ENCODE results near the gene AMBP. TPM values are rescaled to one million over a fixed set of nuclear protein-coding genes. Genes with fewer than 3 reads are reported as not detected.

Gene AMBP
- total and polyA plus RNA-seq, 2 of the 13 experiments (the other 11 are each of a cell fraction or from before 2014, with no cell fraction given): 1,510 to 2,580 TPM

DNA sequence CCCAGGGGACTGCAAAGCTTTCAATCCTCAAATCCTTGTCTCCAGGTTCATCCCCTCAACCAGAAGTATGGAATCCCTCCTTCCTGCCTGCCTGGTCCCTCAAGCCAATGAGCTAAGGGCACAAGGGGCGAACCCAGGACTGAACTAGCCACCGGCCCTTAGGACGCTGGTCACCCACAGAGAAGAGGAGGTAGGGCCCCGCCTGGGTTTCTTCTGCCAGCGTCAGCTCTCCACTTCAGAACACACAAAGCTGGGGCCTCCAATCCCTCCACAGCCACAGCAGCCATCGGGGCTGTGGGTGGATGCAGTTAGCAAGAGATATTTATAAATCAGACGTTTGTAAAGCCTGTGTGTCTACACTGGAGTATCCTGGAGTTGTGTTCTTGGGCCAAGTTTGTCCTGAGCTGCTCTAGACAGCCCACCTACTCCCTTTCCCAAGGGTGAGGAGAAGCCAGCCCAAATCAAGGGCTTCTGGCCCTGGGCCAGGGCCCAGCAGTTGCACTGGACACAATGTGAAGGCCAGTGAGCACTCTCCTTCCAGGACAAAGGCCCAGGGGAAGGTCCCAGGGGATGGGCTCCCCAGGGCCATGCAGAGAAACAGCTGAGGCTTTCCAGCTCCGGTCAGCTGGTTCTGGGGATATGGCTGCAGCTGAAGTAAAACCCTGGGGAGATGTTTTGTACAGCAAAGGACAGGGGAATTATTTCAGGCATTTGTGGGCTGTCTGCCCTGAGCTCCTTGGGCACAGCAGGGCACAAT, 18.9 kb downstream of the AMBP start:
- peaks cover 0 to 2% of the 10 kb centered on the region in 2 experiments; a peak in 1 of 5 replicates for H3K27me3 ChIP-seq (ENCODE audit: control insufficient read depth in 1 of 2, insufficient read depth in 2 of 2, low read length in 2 of 2)
- ChIA-PET POLR2A (interaction anchor here (1.0 to 5.3 kb wide), 5 partner anchors 12 to 256 kb away, joined by 3 to 52 read pairs (median 10); partner anchors contain the start of gene AMBP), CTCF (ENCODE audit: low intra/inter-chr PET ratio, low total read pairs) (interaction anchor here (0.5 kb wide), 1 partner anchor 12 kb away, joined by 3 read pairs; no protein-coding TSS in a partner anchor)
- H3K4me3 ChIP-seq (replicated peaks in 1 of 3; ENCODE audit: insufficient read depth in 1 of 3, low read depth in 2 of 3, low read length in 3 of 3): no peak overlapping the region
- FAIRE-seq (no peak), ATAC-seq (peak; percentile 59), DNase-seq (ENCODE audit: low spot score) (peak; percentile 29)
- H3K27ac ChIP-seq (ENCODE audit: extremely low read length, insufficient read depth, low read length): peak overlapping the region; percentile 41
- peaks cover 46% of the 10 kb centered on the region for H4K20me1 ChIP-seq (ENCODE audit: insufficient read depth, low read length)
- peaks cover 61% of the 10 kb centered on the region for H3K4me1 ChIP-seq (ENCODE audit: insufficient read depth, low read length)
- H3K9me3 ChIP-seq (ENCODE audit: low read length): no peaks in the 10 kb centered on the region
- in situ Hi-C loops (cut with HindIII; ENCODE audit: extremely low pct_ligation_motif_present, low pct_unique_long_range_greater_than_20kb): no loop called here
- H3K9ac ChIP-seq (ENCODE audit: insufficient read depth, low read depth, low read length): no peak overlapping the region
- BruUV-seq (replicated peaks): no TSS peak
- H2AFZ ChIP-seq (ENCODE audit: low read length): no peak overlapping the region
- H3K36me3 ChIP-seq (replicated peaks in 1 of 2; ENCODE audit: control insufficient read depth in 1 of 2, insufficient read depth in 2 of 2, low read length in 2 of 2): peaks cover 16 to 43% of the 10 kb centered on the region in 2 experiments
- peak overlapping the region; percentile 2; the same call in 1 of the 2 replicates for H3K4me2 ChIP-seq (ENCODE audit: low read depth, low read length)
- H3K79me2 ChIP-seq (ENCODE audit: insufficient read depth, low read length): no peaks in the 10 kb centered on the region
- WGBS (ENCODE audit: low lambda C conversion rate): 28% methylated on average over 4 of the region's 8 CpGs
- intact Hi-C loops (cut with micrococcal nuclease; ENCODE audit: unreplicated experiment): no loop called here
- TF ChIP-seq XBP1 (CRISPR knock-in tag; IDR thresholded peaks at IDR 0.05) (no peak), CBX2 (IDR thresholded peaks at IDR 0.05; ENCODE audit: low read depth, low read length) (no peak), CBX2 (CRISPR knock-in tag; IDR thresholded peaks at IDR 0.05; ENCODE audit: low read depth) (peak; percentile 44; the same call in 1 of the 2 replicates), KAT2B (IDR thresholded peaks at IDR 0.05; ENCODE audit: borderline replicate concordance, low read depth, low read length) (no peak), POLR2G (IDR thresholded peaks at IDR 0.05; ENCODE audit: low read depth, low read length) (peak; percentile 81), ZNF577 (CRISPR knock-in tag; IDR thresholded peaks at IDR 0.05; ENCODE audit: borderline replicate concordance, low read depth) (no peak), BCL6 (CRISPR knock-in tag; IDR thresholded peaks at IDR 0.05) (no peak), TEAD2 (CRISPR knock-in tag; IDR thresholded peaks at IDR 0.05) (no peak), ZNF33B (CRISPR knock-in tag; IDR thresholded peaks at IDR 0.05) (no peak; the same call in 1 of the 2 replicates), ZSCAN25 (CRISPR knock-in tag; IDR thresholded peaks at IDR 0.05) (no peak), ETV5 (CRISPR knock-in tag; IDR thresholded peaks at IDR 0.05; ENCODE audit: borderline replicate concordance) (no peak), CEBPB (IDR thresholded peaks at IDR 0.05; ENCODE audit: borderline replicate concordance, low read depth, low read length) (no peak), MBD4 (IDR thresholded peaks at IDR 0.05; ENCODE audit: borderline replicate concordance, low read length) (peak; percentile 90; the same call in 1 of the 2 replicates), ELF3 (CRISPR knock-in tag; IDR thresholded peaks at IDR 0.05) (no peak), FOSL2 (CRISPR knock-in tag; IDR thresholded peaks at IDR 0.05) (no peak), ZC3H13 (CRISPR knock-in tag; IDR thresholded peaks at IDR 0.05) (no peak), ZNF589 (CRISPR knock-in tag; conservative IDR thresholded peaks at IDR 0.05) (no peak), MIER3 (CRISPR knock-in tag; IDR thresholded peaks at IDR 0.05; ENCODE audit: borderline replicate concordance) (no peak), HMG20A (CRISPR knock-in tag; IDR thresholded peaks at IDR 0.05; ENCODE audit: borderline replicate concordance) (no peak), ZNF556 (CRISPR knock-in tag; IDR thresholded peaks at IDR 0.05; ENCODE audit: borderline replicate concordance) (0 out of 2 replicates have a peak, but pooled peaks have one; percentile 70), CC2D1A (CRISPR knock-in tag; IDR thresholded peaks at IDR 0.05) (no peak; the same call in 1 of the 2 replicates), HOXA9 (CRISPR knock-in tag; IDR thresholded peaks at IDR 0.05; ENCODE audit: borderline replicate concordance) (no peak), HNRNPL (IDR thresholded peaks at IDR 0.05; ENCODE audit: low read depth, low read length) (no peak)
- TF ChIP-seq, protein P1, sequence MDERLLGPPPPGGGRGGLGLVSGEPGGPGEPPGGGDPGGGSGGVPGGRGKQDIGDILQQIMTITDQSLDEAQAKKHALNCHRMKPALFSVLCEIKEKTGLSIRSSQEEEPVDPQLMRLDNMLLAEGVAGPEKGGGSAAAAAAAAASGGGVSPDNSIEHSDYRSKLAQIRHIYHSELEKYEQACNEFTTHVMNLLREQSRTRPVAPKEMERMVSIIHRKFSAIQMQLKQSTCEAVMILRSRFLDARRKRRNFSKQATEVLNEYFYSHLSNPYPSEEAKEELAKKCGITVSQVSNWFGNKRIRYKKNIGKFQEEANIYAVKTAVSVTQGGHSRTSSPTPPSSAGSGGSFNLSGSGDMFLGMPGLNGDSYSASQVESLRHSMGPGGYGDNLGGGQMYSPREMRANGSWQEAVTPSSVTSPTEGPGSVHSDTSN (CRISPR knock-in tag; IDR thresholded peaks at IDR 0.05): no peak
- TF ChIP-seq, protein P2, sequence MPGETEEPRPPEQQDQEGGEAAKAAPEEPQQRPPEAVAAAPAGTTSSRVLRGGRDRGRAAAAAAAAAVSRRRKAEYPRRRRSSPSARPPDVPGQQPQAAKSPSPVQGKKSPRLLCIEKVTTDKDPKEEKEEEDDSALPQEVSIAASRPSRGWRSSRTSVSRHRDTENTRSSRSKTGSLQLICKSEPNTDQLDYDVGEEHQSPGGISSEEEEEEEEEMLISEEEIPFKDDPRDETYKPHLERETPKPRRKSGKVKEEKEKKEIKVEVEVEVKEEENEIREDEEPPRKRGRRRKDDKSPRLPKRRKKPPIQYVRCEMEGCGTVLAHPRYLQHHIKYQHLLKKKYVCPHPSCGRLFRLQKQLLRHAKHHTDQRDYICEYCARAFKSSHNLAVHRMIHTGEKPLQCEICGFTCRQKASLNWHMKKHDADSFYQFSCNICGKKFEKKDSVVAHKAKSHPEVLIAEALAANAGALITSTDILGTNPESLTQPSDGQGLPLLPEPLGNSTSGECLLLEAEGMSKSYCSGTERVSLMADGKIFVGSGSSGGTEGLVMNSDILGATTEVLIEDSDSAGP (CRISPR knock-in tag; IDR thresholded peaks at IDR 0.05; ENCODE audit: borderline replicate concordance): no peak
